CD4-positive, alpha-beta T cell treated with Interferon alpha-2 for 1 hour (primary cell): ENCODE results near the gene ARMC9.
A peak's percentile ranks its signal among the peaks of the same experiment; 100 is the strongest.
"Not testable (repeated sequence)": the region's sequence is repeated elsewhere in the genome, so short reads cannot be mapped to it uniquely, and the experiment has no call there.

Experiments used
- DNase-seq, 2 donors: peaks; one replicate each; pipeline ENCODE4 v3.0.0-alpha.2; 2020 to 2022

ARMC9 gene

GRCh38 chr2:231387904-231388724 lies 189.7 kb downstream of the ARMC9 start:
- no peak for DNase-seq

- no peak for DNase-seq
Measured at GRCh38 chr2:231388725-231389346, 190.4 kb downstream of the ARMC9 start.

GRCh38 chr2:231390667-231391066 lies 192.2 kb downstream of the ARMC9 start:
- no peak for DNase-seq

- no peak for DNase-seq
Measured at GRCh38 chr2:231391981-231392380, 193.6 kb downstream of the ARMC9 start.

- no peak for DNase-seq
Measured at GRCh38 chr2:231392431-231393148, 194.2 kb downstream of the ARMC9 start.

GRCh38 chr2:231393149-231394131 lies 195.0 kb downstream of the ARMC9 start:
- peak; percentile 41 to 69 for DNase-seq

GRCh38 chr2:231394211-231395141 lies 196.0 kb downstream of the ARMC9 start:
- DNase-seq: peak in 1 of 2 donors; percentile 36

- no peak for DNase-seq
Measured at GRCh38 chr2:231395188-231396057, 197.0 kb downstream of the ARMC9 start, which contains the start of gene B3GNT7. B3GNT7 (plus strand) TSS chr2:231395710; CDS start chr2:231395804, 94 bp downstream.

- no peak for DNase-seq
Measured at GRCh38 chr2:231396058-231396821, 197.8 kb downstream of the ARMC9 start.

GRCh38 chr2:231397011-231397927 lies 198.8 kb downstream of the ARMC9 start:
- no peak for DNase-seq

- no peak for DNase-seq
Measured at GRCh38 chr2:231397928-231398294, 199.5 kb downstream of the ARMC9 start.

- no peak for DNase-seq
Measured at GRCh38 chr2:231398585-231398984, 200.2 kb downstream of the ARMC9 start.

- no peak for DNase-seq
Measured at GRCh38 chr2:231399046-231399852, 200.8 kb downstream of the ARMC9 start.

GRCh38 chr2:231399853-231400680 lies 201.6 kb downstream of the ARMC9 start:
- no peak for DNase-seq

- DNase-seq: not testable (repeated sequence)
Measured at GRCh38 chr2:231400681-231401080, 202.2 kb downstream of the ARMC9 start.

GRCh38 chr2:231401101-231401500 lies 202.7 kb downstream of the ARMC9 start:
- DNase-seq: not testable (repeated sequence)
